Measurements from ENCODE around the gene SKAP1.
"Not testable (repeated sequence)": the region's sequence is repeated elsewhere in the genome, so short reads cannot be mapped to it uniquely, and the experiment has no call there.

SKAP1 gene

DNA sequence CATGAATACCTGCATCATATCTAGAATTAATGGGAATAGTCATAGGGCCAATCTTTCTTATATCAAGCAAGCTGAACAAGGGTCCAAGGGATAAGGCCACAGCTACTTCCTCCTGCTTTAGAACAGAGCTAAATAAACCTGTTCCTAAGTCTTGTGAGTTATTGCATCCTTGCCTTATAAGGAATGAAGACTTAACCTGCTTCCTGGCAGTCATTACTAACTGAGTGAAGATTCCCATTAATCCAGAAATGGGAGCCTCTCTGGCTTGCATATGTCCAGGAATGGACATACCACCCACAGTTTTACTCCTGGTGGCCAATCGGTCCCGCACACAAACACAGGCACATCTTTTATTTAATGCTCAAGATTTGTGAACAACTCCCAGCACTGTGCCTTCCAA lies 35.9 kb upstream of the SKAP1 start:
- H3K4me3 ChIP-seq (ENCODE audit: low read depth, low read length), result no peak overlapping the region
- no peaks in the 10 kb centered on the region for H3K4me1 ChIP-seq (ENCODE audit: control insufficient read depth, insufficient read depth, low read length, unreplicated experiment)
- H3K79me2 ChIP-seq (ENCODE audit: control insufficient read depth, insufficient read depth, low read length, unreplicated experiment), result no peaks in the 10 kb centered on the region
- no peak overlapping the region for H2AFZ ChIP-seq (ENCODE audit: low read length, unreplicated experiment)
- H3K36me3 ChIP-seq (ENCODE audit: insufficient read depth, low read length), result no peaks in the 10 kb centered on the region
- H3K27me3 ChIP-seq (ENCODE audit: insufficient read depth, low read length), result peaks cover 77% of the 10 kb centered on the region
- no peak overlapping the region for H3K27ac ChIP-seq (ENCODE audit: low read depth, low read length)

DNA sequence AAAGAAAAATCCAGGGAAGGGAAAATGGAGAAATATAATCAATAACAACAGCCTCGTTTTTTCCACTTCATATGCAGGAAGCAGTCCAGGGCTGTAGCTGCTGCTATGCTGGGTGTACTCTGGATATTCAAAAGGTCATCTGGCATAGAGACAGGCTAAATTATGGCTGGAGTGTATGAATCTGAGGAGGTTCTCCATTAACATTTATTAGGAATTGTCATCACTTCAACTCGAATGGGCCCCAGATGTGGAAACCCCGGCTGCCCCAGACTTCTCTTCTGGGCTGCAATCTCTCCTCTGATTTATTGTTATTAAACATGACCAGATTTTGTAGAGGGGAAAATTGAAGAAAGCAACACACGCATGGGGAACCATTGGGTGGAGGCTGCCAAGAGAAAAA lies 33.5 kb upstream of the SKAP1 start:
- no peaks in the 10 kb centered on the region for H3K4me1 ChIP-seq (ENCODE audit: control insufficient read depth, insufficient read depth, low read length, unreplicated experiment)
- no peaks in the 10 kb centered on the region for H3K79me2 ChIP-seq (ENCODE audit: control insufficient read depth, insufficient read depth, low read length, unreplicated experiment)
- H3K4me3 ChIP-seq (ENCODE audit: low read depth, low read length), result no peak overlapping the region
- H2AFZ ChIP-seq (ENCODE audit: low read length, unreplicated experiment), result no peak overlapping the region
- peaks cover 78% of the 10 kb centered on the region for H3K27me3 ChIP-seq (ENCODE audit: insufficient read depth, low read length)
- H3K36me3 ChIP-seq (ENCODE audit: insufficient read depth, low read length), result no peaks in the 10 kb centered on the region
- no peak overlapping the region for H3K27ac ChIP-seq (ENCODE audit: low read depth, low read length)

DNA sequence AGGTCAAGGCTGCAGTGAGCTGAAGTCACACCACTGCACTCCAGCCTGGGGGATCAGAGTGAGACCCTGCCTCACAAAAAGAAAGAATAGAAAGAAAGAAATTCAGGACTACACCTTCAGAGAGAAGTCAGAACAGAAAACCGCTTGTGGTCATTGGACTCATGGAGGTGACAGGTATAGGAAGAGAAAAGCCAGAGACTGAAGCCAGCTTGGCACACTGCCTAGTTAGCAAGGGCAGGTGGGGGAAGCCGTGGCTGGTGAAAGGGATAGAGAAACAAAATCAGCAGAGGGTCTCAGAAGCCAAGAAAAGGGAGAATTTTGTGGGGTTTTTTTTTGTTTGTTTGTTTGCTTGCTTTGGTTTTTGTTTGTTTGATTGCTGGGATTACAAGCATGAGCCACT lies 32.9 kb upstream of the SKAP1 start:
- Histone ChIP-seq H3K4me3 (ENCODE audit: low read depth, low read length) (no peak overlapping the region), H3K4me1 (ENCODE audit: control insufficient read depth, insufficient read depth, low read length, unreplicated experiment) (no peaks in the 10 kb centered on the region), H3K27ac (ENCODE audit: low read depth, low read length) (no peak overlapping the region), H2AFZ (ENCODE audit: low read length, unreplicated experiment) (no peak overlapping the region), H3K79me2 (ENCODE audit: control insufficient read depth, insufficient read depth, low read length, unreplicated experiment) (no peaks in the 10 kb centered on the region), H3K27me3 (ENCODE audit: insufficient read depth, low read length) (peaks cover 73% of the 10 kb centered on the region), H3K36me3 (ENCODE audit: insufficient read depth, low read length) (no peaks in the 10 kb centered on the region)

DNA sequence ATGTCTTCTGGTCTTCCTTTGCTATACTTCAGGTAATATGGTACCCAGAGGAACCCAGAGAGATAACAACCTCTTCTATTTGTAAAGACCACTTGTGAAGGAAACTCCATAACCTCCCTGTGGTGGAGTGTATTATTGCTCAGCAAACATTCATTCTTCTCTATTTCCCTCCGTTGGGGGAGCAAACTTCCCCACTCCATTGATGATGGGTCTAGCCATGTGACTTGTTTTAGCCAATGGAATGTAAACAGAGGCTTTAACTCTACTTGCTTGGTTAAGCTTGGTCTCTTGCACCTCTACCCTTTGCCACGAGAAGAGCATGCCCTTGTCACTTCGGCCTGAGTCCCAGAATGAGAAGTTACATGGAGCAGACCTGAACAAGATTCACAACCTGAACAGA lies 30.0 kb upstream of the SKAP1 start:
- Histone ChIP-seq H3K27me3 (ENCODE audit: insufficient read depth, low read length) (peaks cover 76% of the 10 kb centered on the region), H3K4me1 (ENCODE audit: control insufficient read depth, insufficient read depth, low read length, unreplicated experiment) (no peaks in the 10 kb centered on the region), H3K27ac (ENCODE audit: low read depth, low read length) (no peak overlapping the region)

DNA sequence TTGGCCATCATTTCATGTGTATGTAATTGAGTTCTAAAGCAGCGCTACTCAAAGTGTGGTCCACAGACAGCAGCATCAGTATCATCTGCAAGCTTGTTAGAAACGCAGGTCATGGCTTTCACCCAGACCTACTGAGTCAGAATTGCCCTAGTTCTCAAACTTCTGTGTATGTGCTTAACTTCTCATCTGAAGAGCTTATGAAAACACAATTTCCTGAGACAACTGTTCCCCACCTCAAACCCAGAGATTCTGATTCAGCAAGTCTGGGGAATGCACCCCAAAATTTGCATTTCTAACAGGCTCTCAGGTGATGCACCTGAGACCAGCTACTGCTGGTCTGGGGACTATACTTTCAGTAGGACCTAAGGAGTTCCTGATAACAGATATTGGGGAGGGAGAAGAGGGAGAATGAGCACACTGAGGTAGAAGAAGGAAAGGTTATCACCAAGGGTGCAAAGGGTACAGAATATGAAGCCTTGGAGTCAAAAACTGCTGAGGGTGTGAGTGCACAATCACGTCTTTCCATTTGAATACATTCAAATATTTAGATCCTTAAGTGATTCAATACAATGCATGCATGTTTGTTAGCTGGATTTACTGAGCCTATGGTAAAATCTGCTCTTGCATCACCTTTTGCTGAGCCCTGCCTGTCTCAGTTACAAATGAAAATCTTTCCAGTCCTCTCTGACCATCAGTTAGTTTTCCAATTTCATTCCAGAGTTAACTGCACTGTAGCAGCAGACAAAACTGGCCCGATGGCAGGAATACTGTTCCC lies 29.2 kb upstream of the SKAP1 start:
- H3K36me3 ChIP-seq (ENCODE audit: insufficient read depth, low read length), result no peaks in the 10 kb centered on the region
- no peak overlapping the region for H3K4me3 ChIP-seq (ENCODE audit: low read depth, low read length)
- H3K27ac ChIP-seq (ENCODE audit: low read depth, low read length), result no peak overlapping the region
- H2AFZ ChIP-seq (ENCODE audit: low read length, unreplicated experiment), result no peak overlapping the region
- peaks cover 76% of the 10 kb centered on the region for H3K27me3 ChIP-seq (ENCODE audit: insufficient read depth, low read length)
- no peaks in the 10 kb centered on the region for H3K4me1 ChIP-seq (ENCODE audit: control insufficient read depth, insufficient read depth, low read length, unreplicated experiment)
- no peaks in the 10 kb centered on the region for H3K79me2 ChIP-seq (ENCODE audit: control insufficient read depth, insufficient read depth, low read length, unreplicated experiment)

More for the DNA sequence above, 30.0 kb upstream of the SKAP1 start:
- Histone ChIP-seq H3K4me3 (ENCODE audit: low read depth, low read length) (no peak overlapping the region), H2AFZ (ENCODE audit: low read length, unreplicated experiment) (no peak overlapping the region), H3K36me3 (ENCODE audit: insufficient read depth, low read length) (no peaks in the 10 kb centered on the region), H3K79me2 (ENCODE audit: control insufficient read depth, insufficient read depth, low read length, unreplicated experiment) (no peaks in the 10 kb centered on the region)

DNA sequence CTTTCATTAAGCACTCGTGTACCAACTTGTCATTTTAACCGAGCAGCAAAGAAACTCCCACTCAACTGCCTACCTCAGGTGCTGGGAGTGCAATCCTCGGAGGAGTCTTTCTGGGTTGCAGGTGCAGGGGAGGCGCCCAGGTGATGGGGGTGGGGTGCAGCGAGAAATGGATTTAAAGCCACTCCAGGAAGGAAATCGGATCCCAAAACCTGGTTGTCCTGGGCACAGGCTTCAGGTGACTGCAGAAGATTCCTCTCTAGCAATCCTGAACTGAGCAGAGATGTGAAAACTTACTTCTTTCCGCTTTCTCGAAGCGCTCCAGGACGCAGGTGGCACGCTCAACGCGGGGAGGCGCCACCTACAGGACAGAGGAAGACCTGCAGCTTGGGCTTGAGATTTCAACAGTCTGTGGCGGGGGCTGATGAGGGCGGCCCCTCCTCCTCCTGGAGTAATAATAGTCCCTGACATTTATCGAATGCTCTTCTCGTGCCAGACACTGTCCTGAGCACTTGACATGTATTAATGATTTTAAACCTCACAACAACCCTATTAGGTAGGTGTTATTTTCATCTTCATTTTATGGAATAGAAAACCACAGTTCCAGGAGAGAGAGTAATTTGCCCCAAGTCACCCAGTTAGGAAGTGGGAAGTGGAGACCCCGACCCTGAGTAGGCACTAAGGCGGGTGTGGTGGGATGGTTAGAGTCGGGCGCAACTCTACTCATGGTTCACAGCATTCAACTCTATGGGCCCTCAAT lies 27.2 kb upstream of the SKAP1 start:
- Histone ChIP-seq H3K27ac (ENCODE audit: low read depth, low read length) (no peak overlapping the region), H3K4me3 (ENCODE audit: low read depth, low read length) (no peak overlapping the region), H3K4me1 (ENCODE audit: control insufficient read depth, insufficient read depth, low read length, unreplicated experiment) (no peaks in the 10 kb centered on the region), H2AFZ (ENCODE audit: low read length, unreplicated experiment) (no peak overlapping the region), H3K36me3 (ENCODE audit: insufficient read depth, low read length) (no peaks in the 10 kb centered on the region), H3K27me3 (ENCODE audit: insufficient read depth, low read length) (peaks cover 67% of the 10 kb centered on the region), H3K79me2 (ENCODE audit: control insufficient read depth, insufficient read depth, low read length, unreplicated experiment) (no peaks in the 10 kb centered on the region)

DNA sequence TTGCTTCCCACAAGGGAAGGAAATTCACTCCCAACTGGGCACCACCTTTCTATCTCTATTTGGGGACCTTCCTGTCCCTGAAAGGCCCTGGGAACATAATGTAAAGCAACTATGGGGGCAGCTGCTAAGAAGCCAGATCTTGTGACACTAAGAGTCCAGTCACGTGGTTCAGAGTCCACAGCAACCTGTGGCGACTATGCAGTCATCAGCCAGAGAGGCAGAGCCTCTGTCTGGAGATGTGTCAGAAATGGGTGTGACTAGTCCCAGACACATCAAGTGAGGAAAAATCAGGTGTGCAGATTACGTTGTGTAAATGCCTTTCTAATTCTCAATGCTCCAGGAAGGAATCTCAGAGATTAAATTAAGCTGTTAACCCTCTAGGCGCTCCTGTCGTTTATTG lies 26.6 kb upstream of the SKAP1 start:
- no peak overlapping the region for H2AFZ ChIP-seq (ENCODE audit: low read length, unreplicated experiment)
- no peaks in the 10 kb centered on the region for H3K4me1 ChIP-seq (ENCODE audit: control insufficient read depth, insufficient read depth, low read length, unreplicated experiment)
- H3K79me2 ChIP-seq (ENCODE audit: control insufficient read depth, insufficient read depth, low read length, unreplicated experiment), result no peaks in the 10 kb centered on the region
- no peak overlapping the region for H3K27ac ChIP-seq (ENCODE audit: low read depth, low read length)
- H3K4me3 ChIP-seq (ENCODE audit: low read depth, low read length), result no peak overlapping the region
- H3K27me3 ChIP-seq (ENCODE audit: insufficient read depth, low read length), result peaks cover 60% of the 10 kb centered on the region
- H3K36me3 ChIP-seq (ENCODE audit: insufficient read depth, low read length), result no peaks in the 10 kb centered on the region

DNA sequence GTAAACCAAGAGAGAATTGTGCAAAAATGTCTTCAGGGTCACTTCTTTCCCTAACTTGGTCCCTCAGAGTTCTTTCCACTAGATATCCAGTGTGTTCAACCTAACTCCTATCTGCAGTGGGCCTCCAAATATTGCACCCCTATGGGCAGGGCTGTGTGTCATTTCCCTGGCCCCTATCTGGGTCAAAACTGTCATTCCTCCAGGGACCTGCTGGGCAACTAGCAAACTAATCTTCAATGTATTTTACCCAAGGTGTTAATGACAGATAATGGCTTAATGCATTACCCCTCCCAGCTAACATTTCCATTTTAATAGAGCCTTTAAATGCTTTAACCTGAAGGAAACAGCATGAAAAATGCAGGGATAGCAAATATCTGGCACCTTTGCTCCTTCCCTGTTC lies 25.8 kb upstream of the SKAP1 start:
- Histone ChIP-seq H3K27ac (ENCODE audit: low read depth, low read length) (no peak overlapping the region), H3K4me1 (ENCODE audit: control insufficient read depth, insufficient read depth, low read length, unreplicated experiment) (no peaks in the 10 kb centered on the region), H2AFZ (ENCODE audit: low read length, unreplicated experiment) (no peak overlapping the region), H3K4me3 (ENCODE audit: low read depth, low read length) (no peak overlapping the region), H3K27me3 (ENCODE audit: insufficient read depth, low read length) (peaks cover 63% of the 10 kb centered on the region), H3K36me3 (ENCODE audit: insufficient read depth, low read length) (no peaks in the 10 kb centered on the region), H3K79me2 (ENCODE audit: control insufficient read depth, insufficient read depth, low read length, unreplicated experiment) (no peaks in the 10 kb centered on the region)

DNA sequence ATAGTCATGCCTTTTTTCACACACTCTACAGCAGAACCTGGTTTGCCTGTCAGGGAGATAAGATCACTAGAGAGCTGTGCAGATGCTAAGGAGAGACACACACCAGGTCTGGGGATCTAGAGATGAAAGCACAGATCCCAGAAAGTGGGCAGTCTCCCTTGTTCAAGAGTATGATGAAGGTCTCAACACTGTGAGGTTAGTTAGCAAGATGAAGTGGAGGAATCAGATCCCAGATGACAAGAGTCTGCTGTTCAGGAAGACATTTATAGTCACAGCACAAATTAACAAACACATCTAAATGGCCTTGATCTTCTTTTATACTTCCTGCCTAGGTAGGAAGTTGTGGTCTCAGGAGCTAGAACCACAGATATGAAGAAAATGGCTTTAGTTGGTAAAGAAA lies 23.4 kb upstream of the SKAP1 start:
- no peaks in the 10 kb centered on the region for H3K79me2 ChIP-seq (ENCODE audit: control insufficient read depth, insufficient read depth, low read length, unreplicated experiment)
- H3K36me3 ChIP-seq (ENCODE audit: insufficient read depth, low read length), result no peaks in the 10 kb centered on the region
- H3K4me3 ChIP-seq (ENCODE audit: low read depth, low read length), result no peak overlapping the region
- H2AFZ ChIP-seq (ENCODE audit: low read length, unreplicated experiment), result no peak overlapping the region
- peaks cover 62% of the 10 kb centered on the region for H3K27me3 ChIP-seq (ENCODE audit: insufficient read depth, low read length)
- no peak overlapping the region for H3K27ac ChIP-seq (ENCODE audit: low read depth, low read length)
- no peaks in the 10 kb centered on the region for H3K4me1 ChIP-seq (ENCODE audit: control insufficient read depth, insufficient read depth, low read length, unreplicated experiment)

DNA sequence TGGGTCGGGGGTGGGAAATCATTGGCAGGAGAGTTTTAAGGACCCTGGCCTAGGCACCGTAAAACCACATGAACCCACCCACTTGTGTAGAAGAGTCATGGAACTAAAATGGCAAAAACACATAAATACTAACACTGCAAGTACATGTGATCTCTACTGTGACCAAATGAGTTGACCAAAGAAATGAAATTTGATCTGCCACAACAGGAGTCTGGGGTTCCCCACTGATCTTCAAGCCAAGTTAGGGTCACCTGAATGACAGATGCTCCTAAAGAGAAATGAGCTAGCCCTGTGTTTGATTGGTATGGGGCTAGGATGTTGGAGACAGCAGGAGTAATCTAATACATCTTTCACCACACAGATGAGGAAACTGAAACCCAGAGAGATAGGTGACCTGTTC lies 21.5 kb upstream of the SKAP1 start:
- Histone ChIP-seq H3K27me3 (ENCODE audit: insufficient read depth, low read length) (peaks cover 69% of the 10 kb centered on the region), H3K4me3 (ENCODE audit: low read depth, low read length) (no peak overlapping the region), H3K36me3 (ENCODE audit: insufficient read depth, low read length) (no peaks in the 10 kb centered on the region), H3K4me1 (ENCODE audit: control insufficient read depth, insufficient read depth, low read length, unreplicated experiment) (no peaks in the 10 kb centered on the region), H2AFZ (ENCODE audit: low read length, unreplicated experiment) (no peak overlapping the region), H3K27ac (ENCODE audit: low read depth, low read length) (no peak overlapping the region), H3K79me2 (ENCODE audit: control insufficient read depth, insufficient read depth, low read length, unreplicated experiment) (no peaks in the 10 kb centered on the region)

DNA sequence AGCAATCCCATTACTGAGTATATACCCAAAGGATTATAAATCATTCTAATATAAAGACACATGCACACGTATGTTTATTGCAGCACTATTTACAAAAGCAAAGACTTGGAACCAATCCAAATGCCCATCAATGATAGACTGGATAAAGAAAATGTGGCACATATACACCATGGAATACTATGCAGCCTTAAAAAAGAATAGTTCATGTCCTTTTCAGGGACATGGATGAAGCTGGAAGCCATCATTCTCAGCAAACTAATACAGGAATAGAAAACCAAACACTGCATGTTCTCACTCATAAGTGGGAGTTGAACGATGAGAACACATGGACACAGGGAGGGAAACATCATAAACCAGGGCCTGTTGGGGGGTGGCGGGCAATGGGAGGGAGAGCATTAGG lies 19.3 kb upstream of the SKAP1 start:
- not testable (repeated sequence) for H3K79me2 ChIP-seq (ENCODE audit: control insufficient read depth, insufficient read depth, low read length, unreplicated experiment); H3K36me3 ChIP-seq (ENCODE audit: insufficient read depth, low read length); H3K27ac ChIP-seq (ENCODE audit: low read depth, low read length); H2AFZ ChIP-seq (ENCODE audit: low read length, unreplicated experiment); H3K4me1 ChIP-seq (ENCODE audit: control insufficient read depth, insufficient read depth, low read length, unreplicated experiment); H3K4me3 ChIP-seq (ENCODE audit: low read depth, low read length)
- H3K27me3 ChIP-seq (ENCODE audit: insufficient read depth, low read length), result peaks cover 69% of the 10 kb centered on the region
